Adrenal gland (tissue), 5 donors: Measurements from ENCODE around the gene UBN1.

ENCODE experiments used
- CTCF ChIP-seq, 6 experiments: fragments of 450-650 bp in 4 of 6; fragments of 200-600 bp in 2 of 6; sonication (generic) in 1 of 6; IDR thresholded peaks; 1 replicate in 5 of 6; 2 replicates in 1 of 6; pipeline versions ENCODE4 v1.5.1 to v1.8.0; 2016 to 2021; ENCODE audit warnings: antibody characterized with exemption in 6 of 6, mild to moderate bottlenecking in 2 of 6, moderate library complexity in 1 of 6
- POLR2A ChIP-seq, 2 donors: fragments of 450-650 bp; IDR thresholded peaks; one replicate each; pipeline ENCODE4 v1.6.1; 2017; ENCODE audit warnings: antibody characterized with exemption in 2 of 2, mild to moderate bottlenecking in 2 of 2, moderate library complexity in 1 of 2
- donor health status: DM: no; HTN: no; CAD: no.

- TF ChIP-seq CTCF (IDR thresholded peaks at IDR 0.05) (no peak), POLR2A (IDR thresholded peaks at IDR 0.05) (no peak)
Measured at GRCh38 chr16:4855371-4855770, 8.1 kb downstream of the UBN1 start.
